HG02884 (cell line): ENCODE measurements around the gene NAA25.

ENCODE experiments used
- ATAC-seq: cut with Tn5 transposase; IDR thresholded peaks from one replicate; pipeline ENCODE4 v1.9.1; 2021; ENCODE audit warnings: mild to moderate bottlenecking, moderate library complexity; ENCODE audit not compliant: unreplicated experiment

The NAA25 gene

DNA sequence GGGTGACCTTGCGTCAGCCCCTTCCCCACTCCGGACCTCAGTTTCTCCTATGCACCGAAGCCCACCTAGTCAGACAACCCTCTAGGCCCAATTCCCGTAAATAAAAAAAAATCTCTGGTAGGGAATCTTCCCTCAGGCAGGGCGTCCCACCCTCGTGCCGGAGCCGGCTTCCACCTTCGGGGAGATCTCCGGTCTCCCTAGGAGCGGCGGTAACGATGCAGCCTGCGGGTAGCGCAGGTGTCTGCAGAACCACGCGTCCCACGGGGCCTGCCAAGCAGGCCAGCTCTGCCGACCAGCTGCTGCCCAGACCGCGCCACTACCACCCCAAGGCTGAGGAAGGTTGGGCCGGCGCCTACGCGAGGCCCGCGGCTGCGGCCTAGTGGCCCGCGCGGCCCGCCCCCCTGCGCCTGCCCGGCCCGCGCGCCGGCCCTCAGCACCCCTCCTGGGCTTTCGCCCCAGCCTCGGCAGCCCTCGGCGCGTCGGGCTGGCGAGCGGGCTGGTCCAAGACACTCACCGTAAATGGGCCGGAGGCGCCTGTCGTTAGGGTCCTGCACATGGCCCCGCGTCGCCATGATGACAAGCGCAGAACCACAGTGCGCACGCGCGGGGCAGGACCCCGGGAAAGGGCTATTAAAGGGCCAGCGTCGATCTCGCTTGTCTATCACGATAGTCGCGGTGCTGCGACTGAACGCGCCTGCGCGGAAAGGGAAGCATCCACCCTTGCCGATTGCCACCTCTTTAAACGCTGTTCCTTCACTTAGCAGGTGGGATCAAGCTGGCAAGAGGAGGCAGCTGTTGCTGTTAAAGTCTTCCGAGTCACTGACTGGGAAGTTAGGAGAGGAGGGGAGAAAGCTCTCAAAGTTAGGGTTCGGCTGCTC lies at the start of gene NAA25:
Gene NAA25, minus strand, starts transcription at position 582 of the 878 bp plus-strand sequence. Its CDS starts 10 bp downstream, at position 572.
- ATAC-seq, result peak; percentile 61

DNA sequence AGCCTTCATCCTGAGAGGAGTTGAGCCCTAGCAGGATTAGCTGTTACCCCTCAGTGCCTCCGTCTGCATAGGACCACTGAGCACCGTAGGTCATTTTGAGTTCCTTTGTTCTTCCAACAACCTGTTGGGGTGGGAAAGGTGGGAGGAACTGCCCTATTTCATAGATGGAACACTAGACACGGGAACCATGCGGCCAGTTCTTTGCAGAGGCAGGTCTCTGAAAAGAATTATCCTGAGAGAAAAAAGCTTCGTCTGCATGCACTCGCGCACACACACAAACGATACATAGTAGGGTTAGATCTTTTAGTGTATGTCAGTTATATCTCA lies 45.3 kb upstream of the NAA25 start:
- no peak for ATAC-seq

DNA sequence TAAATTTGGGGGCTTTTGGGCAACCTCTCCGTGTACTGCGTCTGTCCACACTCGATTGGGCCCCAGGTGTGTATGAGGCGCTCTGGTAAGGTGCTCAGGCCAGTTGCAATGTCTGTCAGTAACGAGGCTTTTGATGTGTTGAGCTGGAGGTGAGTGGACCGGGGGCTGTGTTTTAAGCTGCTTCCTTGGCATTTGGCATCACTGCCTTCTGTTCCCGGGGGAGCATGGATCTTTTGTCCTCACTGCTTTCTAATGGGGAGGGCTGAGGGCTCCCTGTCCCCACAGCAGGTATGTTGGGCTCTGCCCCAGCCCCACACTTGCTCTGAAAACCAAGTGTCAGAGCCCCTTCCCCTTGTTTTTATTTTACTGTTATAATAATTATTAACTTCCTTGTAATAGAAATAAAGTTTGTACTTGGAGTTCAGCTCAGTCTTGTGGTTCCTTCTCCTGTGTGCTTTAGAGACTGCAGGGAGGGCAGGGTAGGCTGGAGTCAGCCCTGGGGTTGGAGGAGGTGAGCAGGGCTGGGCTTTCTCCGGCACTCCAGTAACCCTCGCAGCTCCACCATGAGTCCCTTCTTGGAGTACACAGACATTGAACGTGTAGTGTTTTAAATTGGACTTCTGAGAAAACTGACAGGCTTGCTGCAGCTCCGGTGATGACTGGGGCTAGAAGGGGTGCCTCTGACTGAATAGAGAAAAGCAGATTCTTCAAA lies 44.8 kb upstream of the NAA25 start:
- no peak for ATAC-seq

DNA sequence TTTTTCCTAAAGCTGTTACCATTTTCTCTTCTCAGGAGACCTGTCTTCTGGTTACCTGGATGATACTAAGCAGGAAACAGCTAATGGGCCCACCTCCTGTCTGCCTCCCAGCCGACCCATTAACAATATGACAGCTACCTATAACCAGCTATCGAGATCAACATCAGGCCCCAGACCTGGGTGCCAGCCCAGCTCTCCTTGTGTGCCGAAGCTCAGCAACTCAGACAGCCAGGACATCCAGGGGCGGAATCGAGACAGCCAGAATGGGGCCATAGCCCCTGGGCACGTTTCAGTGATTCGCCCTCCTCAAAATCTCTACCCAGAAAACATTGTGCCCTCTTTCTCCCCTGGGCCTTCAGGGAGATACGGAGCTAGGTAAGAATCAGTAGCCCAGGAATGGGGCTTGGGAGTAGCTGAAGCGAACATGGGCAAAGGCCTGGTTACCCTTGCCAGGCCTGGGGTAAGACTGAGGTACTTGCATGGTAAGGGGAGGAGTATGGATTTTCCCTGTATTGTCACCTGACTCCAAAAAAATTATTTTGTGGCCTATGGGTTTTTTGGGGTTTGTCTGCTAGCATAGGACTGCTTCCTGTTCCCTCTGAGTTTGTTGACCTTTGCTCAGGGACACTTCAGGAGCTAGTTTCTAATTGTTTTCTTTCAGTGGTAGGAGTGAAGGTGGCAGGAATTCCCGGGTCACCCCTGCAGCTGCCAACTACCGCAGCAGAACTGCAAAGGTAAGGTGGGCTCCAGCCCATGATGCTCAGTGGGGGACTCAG lies 43.4 kb upstream of the NAA25 start:
- no peak for ATAC-seq

- no peak for ATAC-seq
These were observed 41.0 kb upstream of the NAA25 start for GRCh38 chr12:112149596-112149995.

GRCh38 chr12:112148031-112148513 lies 39.5 kb upstream of the NAA25 start:
- no peak for ATAC-seq

GRCh38 chr12:112146123-112146522 lies 37.5 kb upstream of the NAA25 start:
- ATAC-seq, result no peak

DNA sequence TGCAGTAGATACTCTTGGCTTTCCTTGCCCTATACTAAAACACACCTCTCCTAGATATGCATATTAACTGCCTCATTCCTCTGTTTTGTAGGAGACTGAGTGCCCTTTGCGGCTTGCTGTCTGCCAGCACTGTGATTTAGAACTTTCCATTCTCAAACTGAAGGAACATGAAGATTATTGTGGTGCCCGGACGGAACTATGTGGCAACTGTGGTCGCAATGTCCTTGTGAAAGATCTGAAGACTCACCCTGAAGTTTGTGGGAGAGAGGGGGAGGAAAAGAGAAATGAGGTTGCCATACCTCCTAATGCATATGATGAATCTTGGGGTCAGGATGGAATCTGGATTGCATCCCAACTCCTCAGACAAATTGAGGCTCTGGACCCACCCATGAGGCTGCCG lies 32.1 kb upstream of the NAA25 start:
- no peak for ATAC-seq

- no peak for ATAC-seq
These were observed 26.1 kb upstream of the NAA25 start for GRCh38 chr12:112134731-112135130.

DNA sequence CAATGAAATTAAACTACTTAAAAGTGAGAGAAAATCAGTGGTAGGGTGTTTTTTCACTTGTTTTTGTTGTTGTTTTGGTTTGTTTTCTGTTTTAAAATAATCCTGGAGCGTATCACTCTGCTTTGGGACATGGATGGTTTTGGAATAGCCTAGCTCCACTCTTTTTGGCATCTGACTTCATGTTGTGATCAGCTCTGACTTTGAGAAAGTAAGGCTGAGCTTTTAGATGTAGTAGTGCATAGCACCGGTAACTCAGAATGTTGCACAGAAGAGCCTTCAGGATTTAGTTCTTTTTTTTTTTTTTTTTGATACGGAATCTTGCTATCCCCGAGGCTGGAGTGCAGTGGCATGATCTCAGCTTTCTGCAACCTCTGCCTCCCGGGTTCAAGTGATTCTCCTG lies 24.8 kb upstream of the NAA25 start:
- ATAC-seq, result no peak

- no peak for ATAC-seq
These were observed 23.1 kb upstream of the NAA25 start for GRCh38 chr12:112131686-112132085.

DNA sequence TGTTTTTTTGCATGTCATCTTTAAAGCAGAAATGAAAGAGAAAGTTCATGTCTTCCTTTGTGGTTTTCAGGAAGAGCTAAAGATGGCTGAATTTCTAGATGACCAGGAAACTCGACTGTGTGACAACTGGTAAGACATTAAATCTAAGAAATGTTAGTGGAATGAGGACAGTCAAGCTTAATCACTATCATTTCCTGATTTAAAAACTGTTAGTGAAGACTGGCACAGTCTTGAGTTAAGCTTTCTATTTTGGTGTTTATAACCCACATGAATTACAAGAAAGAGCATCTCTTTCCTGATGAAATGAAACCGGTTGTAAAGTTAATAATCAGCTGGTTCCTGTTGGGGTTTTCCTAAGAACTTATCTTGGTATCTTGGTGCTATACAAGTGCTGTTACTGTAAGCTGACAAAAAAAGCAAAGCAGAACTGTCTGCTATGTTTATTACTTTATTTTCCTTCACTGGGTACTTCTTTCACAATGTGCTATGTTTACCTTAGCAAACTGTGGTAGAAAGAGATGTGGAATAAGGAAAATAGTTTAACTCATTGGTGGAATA lies 21.9 kb upstream of the NAA25 start:
- peak; percentile 56 for ATAC-seq

DNA sequence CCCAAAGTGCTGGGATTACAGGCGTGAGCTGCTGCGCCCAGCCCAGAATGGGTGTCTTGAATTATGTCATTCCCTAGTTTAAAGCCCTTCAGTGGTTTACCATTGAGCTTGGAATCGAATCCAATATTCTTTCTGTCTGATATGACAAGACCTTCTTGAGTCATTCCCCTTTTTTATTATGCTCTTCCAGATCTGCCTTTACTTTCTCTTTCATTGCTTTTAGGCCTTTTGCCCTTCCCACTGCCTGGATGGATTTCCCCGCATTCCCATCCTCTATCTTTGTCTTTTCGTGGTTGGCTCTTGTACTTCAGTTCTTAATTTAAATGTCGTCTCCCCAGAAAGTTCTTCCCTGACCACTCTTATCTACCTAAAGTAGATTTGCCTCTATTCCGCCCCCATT lies 18.3 kb upstream of the NAA25 start:
- no peak for ATAC-seq

DNA sequence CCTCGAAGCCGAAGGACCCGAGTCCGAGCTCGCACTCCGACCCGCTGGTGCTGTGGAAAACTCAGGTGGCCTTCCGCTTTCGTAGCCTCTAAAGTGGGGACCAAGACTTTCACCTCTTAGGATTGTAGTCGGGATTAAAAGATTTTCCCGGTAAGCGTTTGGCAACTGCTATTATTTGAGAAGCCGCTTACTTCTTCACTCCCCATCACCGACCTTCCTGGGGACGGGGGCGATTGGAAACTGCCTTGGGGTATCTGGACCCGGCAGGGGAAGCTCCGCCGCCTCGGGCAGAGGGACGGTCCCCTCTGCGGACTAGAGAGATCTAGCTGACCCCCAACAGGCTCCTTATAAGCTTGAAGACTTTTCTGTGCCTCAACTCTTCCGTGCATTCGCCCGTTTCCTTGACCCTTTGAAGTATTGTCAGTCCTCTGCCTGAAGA lies 17.4 kb upstream of the NAA25 start:
- ATAC-seq, result no peak

DNA sequence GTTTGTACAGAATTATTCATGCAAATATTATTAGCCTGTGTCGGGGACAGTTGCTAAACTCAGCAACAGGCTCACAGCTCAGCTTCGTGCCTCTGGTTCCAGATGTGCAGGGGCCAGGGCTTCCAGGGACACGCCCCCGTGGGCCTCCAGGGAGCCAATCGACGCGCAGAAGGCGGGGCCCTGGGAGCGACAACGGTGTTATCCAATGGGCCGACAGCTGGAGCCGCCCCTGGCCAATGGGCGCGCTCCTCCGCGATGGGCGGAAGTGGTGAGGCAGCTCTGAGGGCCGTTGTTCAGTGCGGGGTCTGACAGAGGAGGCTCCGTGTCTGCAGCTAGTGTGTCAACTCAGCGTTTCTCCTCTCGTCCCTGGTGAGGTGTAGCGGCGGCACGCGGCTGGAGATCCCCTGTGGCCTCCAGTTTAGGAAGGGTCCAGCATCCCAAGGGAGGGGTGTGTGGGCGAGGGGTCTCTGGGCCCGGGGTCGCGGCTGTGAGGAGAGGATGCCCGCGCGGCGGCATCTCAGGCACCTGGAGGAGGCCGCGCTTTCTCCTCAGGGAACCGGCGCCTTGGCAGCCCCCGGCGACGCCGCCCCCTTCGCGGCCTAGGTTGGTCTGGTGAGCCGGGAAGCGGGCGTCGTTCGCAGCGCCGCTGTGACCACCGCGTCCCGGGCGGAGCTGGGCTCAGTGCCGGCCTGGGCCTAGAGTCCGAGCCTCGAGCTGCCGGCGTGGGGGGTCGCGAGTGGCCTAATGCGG lies 16.8 kb upstream of the NAA25 start, which contains the start of gene TRAFD1:
Gene TRAFD1, plus strand, starts transcription at position 311 of the 750 bp plus-strand sequence. CDS start 4,963 bp downstream, outside the sequence.
- peak; percentile 95 for ATAC-seq

- peak; percentile 5 for ATAC-seq
These were observed 16.3 kb upstream of the NAA25 start for GRCh38 chr12:112124918-112125249.

GRCh38 chr12:112122823-112123690 lies 14.5 kb upstream of the NAA25 start:
- no peak for ATAC-seq

DNA sequence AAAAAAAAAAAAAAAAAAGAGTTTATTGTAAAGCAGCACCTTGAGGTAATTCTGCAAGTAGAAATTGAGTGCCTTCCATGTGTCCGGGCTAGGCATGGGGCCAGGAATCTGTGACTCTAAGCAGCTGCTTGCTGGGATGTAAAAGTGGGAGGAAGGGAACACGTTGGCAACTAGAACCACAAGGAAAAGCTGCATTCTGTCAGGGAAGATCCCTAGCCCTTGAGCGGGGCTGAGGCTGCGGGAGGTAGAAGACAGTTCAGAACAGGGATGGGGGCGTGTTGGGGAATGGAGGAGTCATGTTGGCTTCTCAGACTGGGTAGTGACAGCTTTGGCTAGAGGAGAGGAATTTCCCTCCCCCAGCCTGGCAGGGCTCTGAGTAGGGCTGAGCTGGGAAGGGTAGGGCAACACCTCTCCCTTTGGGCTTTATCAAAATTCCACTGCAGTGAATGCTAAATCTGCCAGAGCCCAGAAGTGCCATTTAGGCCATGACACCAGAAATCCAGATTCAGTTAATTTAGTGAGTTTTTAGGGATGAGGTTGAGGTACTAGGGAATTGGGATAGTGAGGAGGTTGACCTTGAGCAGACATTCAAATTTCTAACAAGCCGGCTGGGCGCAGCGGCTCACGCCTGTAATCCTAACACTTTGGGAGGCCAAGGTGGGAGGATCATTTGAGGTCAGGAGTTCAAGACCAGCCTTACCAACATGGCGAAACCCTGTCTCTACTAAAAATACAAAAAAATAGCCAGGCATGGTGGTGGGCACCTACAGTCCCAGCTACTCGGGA lies 13.4 kb upstream of the NAA25 start:
- no peak for ATAC-seq

- ATAC-seq, result no peak
These were observed 9.1 kb upstream of the NAA25 start for GRCh38 chr12:112117685-112118084.
